HT-29 (cell line): Measurements from ENCODE around the gene LIMA1. TPM values are rescaled to one million over a fixed set of nuclear protein-coding genes. Genes with fewer than 3 reads are reported as not detected.
"Not testable (repeated sequence)": the region's sequence is repeated elsewhere in the genome, so short reads cannot be mapped to it uniquely, and the experiment has no call there.

Experiments
- DNase-seq: peaks from one replicate; pipeline ENCODE4 v3.0.0-alpha.2; 2015; ENCODE audit warnings: low spot score
- total RNA-seq: library from RNA; depleted of rRNA; stranded (reverse); fragments of >200 nt; shearing (Covaris generic); gene quantifications from 2 replicates; pipeline ENCODE4 v1.2.3, GENCODE V29; 2014

The LIMA1 gene
- total RNA-seq, 1 experiment from 2014 or later: 81.4 TPM

- DNase-seq: no peak
These were observed 96.0 kb downstream of the LIMA1 start for GRCh38 chr12:50187084-50187900.

- no peak for DNase-seq
These were observed 96.6 kb downstream of the LIMA1 start for GRCh38 chr12:50186681-50187080.

DNA sequence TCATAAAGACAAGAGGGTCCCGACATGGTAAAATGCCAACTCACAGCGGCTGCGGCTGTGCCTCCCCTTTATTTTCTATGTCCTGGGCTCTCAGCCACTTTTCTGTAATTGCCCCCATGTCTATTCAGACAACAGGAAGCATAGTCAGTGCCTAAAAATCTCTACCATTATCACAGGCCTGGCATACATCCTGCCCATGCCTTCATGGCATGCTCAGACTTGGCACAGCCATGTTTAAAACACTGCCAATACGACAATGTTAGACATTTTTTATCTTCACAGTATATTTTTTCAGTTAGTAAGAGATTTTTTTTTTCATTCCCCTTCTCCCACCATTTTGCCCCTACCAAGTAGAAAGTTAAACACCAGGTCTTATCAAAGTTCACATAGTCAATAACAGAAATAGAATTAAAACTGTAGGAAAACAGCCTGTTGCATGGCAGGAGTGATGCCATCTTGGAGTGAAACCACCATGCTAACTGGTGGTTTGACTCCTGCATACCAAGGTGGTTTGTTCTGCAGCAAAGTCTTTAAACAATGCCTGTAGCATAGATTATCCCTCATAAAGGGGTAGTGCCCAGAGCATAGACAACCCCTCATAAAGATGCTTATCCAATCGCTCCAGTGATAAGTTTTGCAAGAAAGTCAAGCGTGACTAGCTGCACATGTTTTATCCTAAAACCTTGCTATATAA lies 97.2 kb downstream of the LIMA1 start:
- DNase-seq: no peak

DNA sequence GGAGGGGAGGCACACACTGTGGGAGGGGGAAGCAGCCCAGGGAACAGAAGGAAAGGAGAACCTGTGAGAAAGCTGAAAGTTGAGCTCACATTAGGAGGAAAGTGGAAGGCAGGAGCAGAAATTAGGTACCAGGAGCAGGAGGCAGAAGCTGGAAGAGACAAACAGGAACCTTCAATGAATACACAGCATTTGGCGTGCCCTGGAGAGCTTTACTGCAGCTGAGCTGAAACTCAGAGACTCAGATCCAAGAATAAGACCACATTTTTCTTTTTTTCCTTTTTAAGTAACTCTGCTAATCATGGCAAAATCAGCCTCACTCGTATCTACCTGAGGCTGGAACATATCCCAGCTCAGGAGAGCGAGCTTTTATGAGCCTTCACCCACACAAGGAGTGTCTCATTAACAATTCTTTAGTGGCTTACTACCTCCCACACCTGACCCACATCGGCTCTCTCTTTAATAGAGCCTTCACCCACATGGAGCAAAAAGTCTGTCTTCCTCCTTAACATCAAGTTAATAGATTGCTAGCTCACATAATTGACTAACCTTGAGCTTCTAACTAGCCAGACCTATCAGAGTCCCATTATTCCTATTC lies 97.9 kb downstream of the LIMA1 start:
- no peak for DNase-seq

- no peak for DNase-seq
These were observed 99.1 kb downstream of the LIMA1 start for GRCh38 chr12:50184261-50184660.

DNA sequence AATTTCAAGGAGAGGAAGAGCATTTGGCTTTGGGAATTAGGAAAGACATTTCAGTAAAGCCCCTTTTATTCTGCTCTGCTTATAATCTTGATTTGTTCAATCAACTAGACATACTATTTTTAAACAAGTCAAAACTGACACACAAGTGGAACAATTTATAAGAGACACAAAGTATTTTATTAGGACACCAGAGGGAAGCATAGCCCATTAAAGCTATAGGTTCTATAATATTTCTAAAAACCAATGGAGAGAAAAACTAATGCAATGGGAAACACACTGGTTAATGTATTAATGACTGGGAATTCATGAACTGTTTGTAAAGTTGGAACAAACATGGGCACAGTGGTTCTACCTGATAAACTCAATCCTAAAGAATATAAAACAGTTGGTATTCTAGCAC lies 100.9 kb downstream of the LIMA1 start:
- DNase-seq: no peak

DNA sequence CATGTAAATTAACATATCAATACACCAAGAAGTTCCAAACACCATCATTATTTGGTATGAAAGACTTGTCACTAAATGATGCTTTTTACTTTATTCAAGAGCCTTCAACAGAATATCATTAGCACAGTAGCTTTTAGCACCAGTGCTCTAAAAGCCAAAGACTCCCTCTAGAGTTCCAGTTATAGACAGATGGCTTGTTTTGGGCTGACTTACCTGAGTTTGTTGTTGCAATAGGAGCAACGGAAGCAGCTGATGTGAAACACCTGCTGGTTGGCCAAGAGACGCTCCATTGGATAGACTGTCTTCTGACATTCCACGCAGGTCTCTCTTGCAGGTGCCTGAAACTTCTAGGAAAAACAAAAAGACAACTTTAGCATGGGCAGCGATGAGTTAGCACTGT lies 101.6 kb downstream of the LIMA1 start:
- DNase-seq: no peak

- DNase-seq: no peak
These were observed 107.6 kb downstream of the LIMA1 start for GRCh38 chr12:50175716-50176026.

DNA sequence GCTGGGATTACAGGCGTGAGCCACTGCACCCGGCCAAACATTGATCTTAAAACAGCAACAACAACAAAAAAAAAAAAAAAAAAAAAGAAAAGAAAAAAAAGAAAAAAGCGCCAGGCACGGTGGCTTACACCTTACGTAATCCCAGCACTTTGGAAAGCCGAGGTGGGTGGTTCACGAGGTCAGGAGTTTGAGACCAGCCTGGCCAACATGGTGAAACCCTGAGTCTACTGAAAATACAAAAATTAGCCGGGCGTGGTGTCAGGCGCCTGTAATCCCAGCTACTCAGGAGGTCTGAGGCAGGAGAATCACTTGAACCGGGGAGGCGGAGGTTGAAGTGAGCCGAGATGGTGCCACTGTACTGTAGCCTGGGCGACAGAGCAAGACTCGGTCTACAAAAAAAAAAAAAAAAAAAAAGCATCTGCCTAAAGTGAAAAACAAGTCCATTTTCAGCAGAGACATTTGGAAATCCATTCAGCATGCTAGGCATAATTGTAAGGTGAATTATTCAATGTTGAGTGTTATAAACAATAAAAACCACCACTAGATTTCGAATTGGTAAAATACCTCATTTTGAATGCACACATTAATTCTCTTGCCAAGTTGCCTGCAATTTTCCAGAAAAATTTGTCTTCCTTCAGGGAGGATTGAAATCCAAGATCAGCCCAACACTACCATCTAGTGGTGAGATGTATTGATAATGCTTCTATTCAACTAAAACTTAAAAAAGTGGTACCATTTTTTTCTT lies 108.2 kb downstream of the LIMA1 start:
- DNase-seq: peak; percentile 81

DNA sequence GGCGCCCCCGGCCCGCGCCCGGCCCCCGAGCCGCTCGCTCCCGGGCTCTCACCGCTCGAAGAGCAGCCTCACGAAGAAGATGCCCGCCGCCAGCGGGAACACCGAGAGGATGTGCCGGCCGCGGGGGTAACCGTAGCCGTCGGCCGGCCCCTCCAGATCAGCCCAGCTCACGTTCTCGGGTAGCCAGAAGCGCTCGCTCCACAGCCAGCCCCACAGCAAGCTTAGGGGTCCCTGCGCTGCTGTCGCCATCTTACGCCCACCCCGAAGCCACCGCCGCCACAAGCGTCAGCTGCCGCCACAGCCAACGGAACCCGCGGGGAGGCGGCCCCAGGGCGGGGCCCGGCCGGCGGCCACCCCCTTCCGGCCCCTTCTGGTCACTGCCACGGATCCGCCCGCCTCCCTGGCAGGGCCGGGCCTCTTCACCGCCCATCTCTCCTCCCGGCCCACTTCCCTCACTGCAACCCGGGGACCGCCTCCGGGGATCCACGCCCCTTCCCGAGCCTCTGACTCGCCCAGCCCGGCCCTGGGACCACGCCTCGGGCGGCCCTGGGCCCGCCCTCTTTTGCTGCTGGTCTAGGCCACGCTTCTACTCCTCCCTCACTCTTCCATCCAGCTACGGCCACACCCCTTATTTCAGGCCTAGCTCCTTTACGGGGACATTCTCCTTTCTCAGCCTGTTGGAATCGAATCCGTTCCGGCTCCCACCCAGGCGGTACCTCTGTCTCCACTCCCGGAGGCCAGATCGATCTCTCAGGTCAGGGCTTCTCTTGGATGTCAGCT lies 116.1 kb downstream of the LIMA1 start, which contains the start of gene CERS5:
Gene CERS5 (minus strand): TSS at position 321 of the 780 bp plus-strand sequence. CDS start 72 bp downstream, at position 249.
- peak; percentile 99 for DNase-seq

GRCh38 chr12:50166799-50167048 lies 116.6 kb downstream of the LIMA1 start:
- no peak for DNase-seq

DNA sequence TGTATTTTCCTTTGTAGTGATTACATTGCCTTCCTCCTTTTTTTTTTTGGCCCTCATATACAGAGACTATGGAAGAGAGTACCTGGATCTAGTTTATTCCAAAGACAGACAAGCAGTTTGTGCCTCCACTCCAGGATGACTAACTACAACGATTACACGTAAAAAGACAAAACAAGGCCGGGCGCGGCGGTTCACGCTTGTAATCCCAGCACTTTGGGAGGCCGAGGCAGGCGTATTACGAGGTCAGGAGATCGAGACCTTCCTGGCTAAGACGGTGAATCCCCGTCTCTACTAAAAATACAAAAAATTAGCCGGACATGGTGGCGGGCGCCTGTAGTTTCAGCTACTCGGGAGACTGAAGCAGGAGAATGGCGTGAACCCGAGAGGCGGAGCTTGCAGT lies 118.4 kb downstream of the LIMA1 start:
- no peak for DNase-seq

GRCh38 chr12:50162230-50162629 lies 121.1 kb downstream of the LIMA1 start:
- no peak for DNase-seq

GRCh38 chr12:50160643-50161042 lies 122.7 kb downstream of the LIMA1 start:
- no peak for DNase-seq

DNA sequence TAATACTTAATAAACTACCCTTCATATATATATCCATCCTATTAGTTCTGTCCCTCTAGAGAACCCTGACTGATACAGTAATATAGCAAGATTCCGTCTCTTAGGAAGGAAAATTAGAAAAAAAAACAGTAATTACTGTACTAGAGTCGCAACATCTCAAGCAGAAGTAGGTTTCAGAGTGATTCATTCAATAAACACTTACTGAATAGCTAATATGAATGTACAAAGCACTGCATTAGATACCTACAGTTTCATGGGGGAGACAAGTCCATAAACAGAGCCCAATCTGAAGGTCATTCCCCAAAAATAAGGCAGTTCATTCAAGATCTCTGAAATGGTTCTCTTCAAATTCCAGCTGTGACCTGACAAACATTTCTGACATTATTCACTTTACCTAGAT lies 126.1 kb downstream of the LIMA1 start:
- DNase-seq: no peak

DNA sequence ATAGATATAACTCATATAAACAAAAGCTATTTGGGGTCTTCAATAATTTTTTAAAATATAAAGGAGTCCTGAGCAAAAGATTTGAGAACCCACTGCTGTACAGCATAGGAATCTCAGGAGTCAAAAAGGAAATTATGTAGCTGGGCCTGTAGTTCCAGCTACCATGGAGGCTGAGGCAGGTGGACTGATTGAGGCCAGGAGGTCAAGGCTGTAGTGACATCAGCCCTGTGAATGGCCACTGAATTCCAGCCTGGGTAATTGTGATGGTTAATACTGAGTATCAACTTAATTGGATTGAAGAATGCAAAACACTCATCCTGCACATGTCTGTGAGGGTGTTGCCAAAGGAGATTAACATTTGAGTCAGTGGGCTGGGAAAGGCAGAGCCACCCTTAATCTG lies 126.7 kb downstream of the LIMA1 start:
- no peak for DNase-seq

GRCh38 chr12:50154947-50155346 lies 128.4 kb downstream of the LIMA1 start:
- not testable (repeated sequence) for DNase-seq

DNA sequence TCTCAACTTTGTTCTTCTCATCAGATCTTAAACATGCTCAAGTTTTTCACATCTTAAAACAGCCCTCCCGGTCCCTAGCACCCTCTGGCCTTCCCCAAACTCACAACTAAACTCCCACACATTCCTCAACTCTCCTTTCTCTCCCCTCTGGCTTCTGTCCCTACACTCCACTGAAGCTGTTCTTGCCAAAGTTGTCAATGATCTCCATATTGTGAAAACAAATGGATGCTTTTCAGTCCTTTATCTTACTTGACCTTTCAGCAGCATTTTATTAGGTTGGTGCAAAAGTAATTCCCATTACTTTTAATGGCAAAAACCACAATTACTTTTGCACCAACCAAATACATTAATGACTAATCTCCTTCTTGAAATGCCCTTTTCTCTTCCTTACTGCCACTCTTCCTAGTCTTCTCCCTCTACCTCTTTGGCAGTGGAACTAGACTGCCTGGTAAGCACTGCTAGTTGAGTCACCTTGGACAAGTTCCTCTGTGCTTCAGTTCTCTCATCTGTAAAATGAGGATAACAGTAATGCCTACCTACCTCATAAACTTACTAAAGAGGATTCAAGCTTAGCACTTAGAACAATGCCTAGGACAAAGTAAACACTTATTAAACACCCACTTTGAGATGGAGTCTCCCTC lies 132.2 kb downstream of the LIMA1 start:
- DNase-seq: no peak

DNA sequence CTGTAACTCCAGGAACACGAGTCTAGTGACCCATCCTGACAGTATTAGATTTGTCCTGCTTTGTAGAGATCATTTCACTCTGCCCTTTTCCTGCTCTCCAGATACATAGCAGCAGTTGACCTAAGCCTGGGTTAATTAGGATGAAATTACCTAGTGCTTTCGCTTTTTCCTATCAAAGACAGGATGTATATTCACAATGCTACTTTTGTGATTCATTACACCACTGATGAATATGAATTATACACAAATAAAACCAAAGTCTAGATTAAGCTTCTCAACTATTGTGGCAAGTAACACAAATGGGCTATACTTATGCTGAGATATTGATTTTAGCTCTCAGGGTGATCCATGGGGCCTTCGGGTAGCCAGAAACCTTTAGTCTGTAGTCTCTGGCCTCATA lies 134.0 kb downstream of the LIMA1 start:
- no peak for DNase-seq

GRCh38 chr12:50148011-50148410 lies 135.3 kb downstream of the LIMA1 start:
- not testable (repeated sequence) for DNase-seq

DNA sequence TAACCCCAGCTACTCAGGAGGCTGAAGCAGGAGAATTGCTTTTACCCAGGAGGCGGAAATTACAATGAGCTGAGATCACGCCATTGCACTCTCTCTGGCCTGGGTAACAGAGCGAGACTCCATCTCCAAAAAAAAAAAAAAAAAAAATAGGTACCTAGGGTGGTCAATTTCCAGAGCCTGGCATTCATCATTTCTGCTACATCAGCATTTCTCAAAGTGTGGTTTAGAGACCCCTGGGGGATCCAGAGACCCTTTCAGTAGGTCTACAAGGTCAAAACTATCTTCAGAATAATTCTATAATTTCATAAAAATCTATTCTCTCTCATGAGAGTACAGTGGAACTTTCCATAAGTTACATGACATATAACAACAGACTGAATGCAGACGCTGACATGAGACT lies 136.0 kb downstream of the LIMA1 start:
- DNase-seq: no peak
